Karpas-422 (cell line): ENCODE measurements around the gene PCNX1. TPM values are rescaled to one million over a fixed set of nuclear protein-coding genes. Genes with fewer than 3 reads are reported as not detected.
A peak's percentile ranks its signal among the peaks of the same experiment; 100 is the strongest.

ENCODE experiments used
- DNase-seq: peaks from one replicate; pipeline ENCODE4 v3.0.0-alpha.2; 2015
- H2AFZ ChIP-seq: fragments of 200-600 bp; sonication (generic); 2 replicates; pipeline ENCODE4 v1.6.1; 2014; ENCODE audit warnings: antibody characterized with exemption, low read length, mixed read lengths
- H3K27ac ChIP-seq: fragments of 200-600 bp; sonication (generic); 2 replicates; pipeline ENCODE4 v1.5.1; 2014; ENCODE audit warnings: mild to moderate bottlenecking, low read length, moderate library complexity
- H3K27me3 ChIP-seq: fragments of 200-600 bp; sonication (generic); 2 replicates; pipeline ENCODE4 v1.6.1; 2014; ENCODE audit warnings: low read length, mixed read lengths
- H3K36me3 ChIP-seq: fragments of 200-600 bp; sonication (generic); 2 replicates; pipeline ENCODE4 v1.6.1; 2014; ENCODE audit warnings: low read length, mixed read lengths; ENCODE audit not compliant: insufficient read depth
- H3K4me1 ChIP-seq: fragments of 200-600 bp; sonication (generic); 2 replicates; pipeline ENCODE4 v1.6.1; 2014; ENCODE audit warnings: mild to moderate bottlenecking, low read length, mixed read lengths
- H3K4me2 ChIP-seq: fragments of 200-600 bp; sonication (generic); 2 replicates; pipeline ENCODE4 v1.6.1; 2014; ENCODE audit warnings: low read length, low read depth, mild to moderate bottlenecking; ENCODE audit not compliant: poor library complexity, severe bottlenecking
- H3K4me3 ChIP-seq: fragments of 200-600 bp; sonication (generic); 2 replicates; pipeline ENCODE4 v1.5.1; 2014; ENCODE audit warnings: mild to moderate bottlenecking, antibody characterized with exemption, low read length, mixed read lengths
- H3K79me2 ChIP-seq: fragments of 200-600 bp; sonication (generic); 2 replicates; pipeline ENCODE4 v1.6.1; 2014; ENCODE audit warnings: mild to moderate bottlenecking, low read length, mixed read lengths
- H3K9ac ChIP-seq: fragments of 200-600 bp; sonication (generic); 2 replicates; pipeline ENCODE4 v1.6.0; 2014; ENCODE audit warnings: low read length
- H3K9me2 ChIP-seq: fragments of 200-600 bp; sonication (generic), shearing (Covaris generic); replicated peaks from 2 replicates; pipeline ENCODE4 v1.6.0; 2014; ENCODE audit warnings: mild to moderate bottlenecking, low read length, moderate library complexity; ENCODE audit not compliant: insufficient read depth
- H3K9me3 ChIP-seq: fragments of 300-700, 200-600 bp; sonication (generic); 2 replicates; pipeline ENCODE4 v1.6.1; 2014; ENCODE audit warnings: low read length, mixed read lengths
- H4K20me1 ChIP-seq: fragments of 200-600 bp; sonication (generic); 2 replicates; pipeline ENCODE4 v1.6.1; 2014; ENCODE audit warnings: mild to moderate bottlenecking, antibody characterized with exemption, low read length, low read depth; ENCODE audit not compliant: insufficient read depth
- total RNA-seq: library from RNA; depleted of rRNA; stranded (reverse); fragments of >200 nt; shearing (Covaris generic); gene quantifications from 2 replicates; pipeline ENCODE4 v1.2.3, GENCODE V29; 2014; ENCODE audit warnings: low replicate concordance

PCNX1 gene
- total RNA-seq, 1 experiment from 2014 or later, result 58.7 TPM

GRCh38 chr14:70962935-70963334, 55.7 kb downstream of the PCNX1 start:
- Histone ChIP-seq H3K9me3 (no peaks in the 10 kb centered on the region), H3K9me2 (no peaks in the 10 kb centered on the region), H3K4me3 (no peak overlapping the region), H3K9ac (no peak overlapping the region), H3K79me2 (peaks cover 46% of the 10 kb centered on the region), H3K4me1 (no peaks in the 10 kb centered on the region), H3K27me3 (no peaks in the 10 kb centered on the region), H3K4me2 (no peak overlapping the region), H3K36me3 (no peaks in the 10 kb centered on the region), H2AFZ (no peak overlapping the region), H4K20me1 (no peaks in the 10 kb centered on the region), H3K27ac (no peak overlapping the region)
- no peak for DNase-seq

- Histone ChIP-seq H3K79me2 (peaks cover 43% of the 10 kb centered on the region), H3K27ac (no peak overlapping the region), H3K36me3 (no peaks in the 10 kb centered on the region), H3K4me3 (no peak overlapping the region), H3K4me1 (no peaks in the 10 kb centered on the region), H3K9me3 (no peaks in the 10 kb centered on the region), H4K20me1 (no peaks in the 10 kb centered on the region), H3K9ac (no peak overlapping the region), H3K9me2 (no peaks in the 10 kb centered on the region), H3K27me3 (no peaks in the 10 kb centered on the region), H3K4me2 (no peak overlapping the region), H2AFZ (no peak overlapping the region)
- no peak for DNase-seq
These were observed 57.2 kb downstream of the PCNX1 start for GRCh38 chr14:70964492-70964891.

- Histone ChIP-seq H3K27ac (no peak overlapping the region), H3K9me2 (no peaks in the 10 kb centered on the region), H4K20me1 (no peaks in the 10 kb centered on the region)
These were observed 64.3 kb downstream of the PCNX1 start for GRCh38 chr14:70971560-70971959.

GRCh38 chr14:70972107-70972976, 65.1 kb downstream of the PCNX1 start:
- no peaks in the 10 kb centered on the region for H3K27me3 ChIP-seq
- no peaks in the 10 kb centered on the region for H4K20me1 ChIP-seq
- H3K4me3 ChIP-seq, result no peak overlapping the region
- no peak overlapping the region for H3K4me2 ChIP-seq
- no peak overlapping the region for H2AFZ ChIP-seq
- H3K4me1 ChIP-seq, result peaks cover 4% of the 10 kb centered on the region
- H3K9ac ChIP-seq, result no peak overlapping the region
- peaks cover 12% of the 10 kb centered on the region for H3K79me2 ChIP-seq
- peak; percentile 96 for DNase-seq
- H3K36me3 ChIP-seq, result peaks cover 3% of the 10 kb centered on the region
- no peak overlapping the region for H3K27ac ChIP-seq
- H3K9me2 ChIP-seq, result no peaks in the 10 kb centered on the region
- H3K9me3 ChIP-seq, result no peaks in the 10 kb centered on the region

More at GRCh38 chr14:70971560-70971959, 64.3 kb downstream of the PCNX1 start:
- Histone ChIP-seq H3K4me3 (no peak overlapping the region), H3K27me3 (no peaks in the 10 kb centered on the region), H3K79me2 (peaks cover 16% of the 10 kb centered on the region), H3K9ac (no peak overlapping the region), H3K36me3 (no peaks in the 10 kb centered on the region), H3K9me3 (no peaks in the 10 kb centered on the region), H2AFZ (no peak overlapping the region), H3K4me1 (no peaks in the 10 kb centered on the region), H3K4me2 (no peak overlapping the region)
- no peak for DNase-seq

GRCh38 chr14:70976591-70976990, 69.3 kb downstream of the PCNX1 start:
- H4K20me1 ChIP-seq, result no peaks in the 10 kb centered on the region
- no peak overlapping the region for H3K27ac ChIP-seq
- H2AFZ ChIP-seq, result no peak overlapping the region
- H3K4me3 ChIP-seq, result no peak overlapping the region
- no peaks in the 10 kb centered on the region for H3K27me3 ChIP-seq
- peaks cover 9% of the 10 kb centered on the region for H3K4me1 ChIP-seq
- peaks cover 27% of the 10 kb centered on the region for H3K79me2 ChIP-seq
- DNase-seq, result no peak
- no peaks in the 10 kb centered on the region for H3K9me3 ChIP-seq
- H3K36me3 ChIP-seq, result peaks cover 12% of the 10 kb centered on the region
- no peak overlapping the region for H3K4me2 ChIP-seq
- H3K9me2 ChIP-seq, result no peaks in the 10 kb centered on the region
- H3K9ac ChIP-seq, result no peak overlapping the region

GRCh38 chr14:70981000-70981952, 74.0 kb downstream of the PCNX1 start:
- no peak for DNase-seq
- Histone ChIP-seq H3K4me2 (no peak overlapping the region), H2AFZ (no peak overlapping the region), H4K20me1 (no peaks in the 10 kb centered on the region), H3K27ac (no peak overlapping the region), H3K79me2 (peaks cover 31% of the 10 kb centered on the region), H3K4me3 (no peak overlapping the region), H3K4me1 (peaks cover 9% of the 10 kb centered on the region), H3K9me3 (no peaks in the 10 kb centered on the region), H3K27me3 (no peaks in the 10 kb centered on the region), H3K9me2 (no peaks in the 10 kb centered on the region), H3K9ac (no peak overlapping the region), H3K36me3 (peaks cover 12% of the 10 kb centered on the region)

GRCh38 chr14:70982200-70982599, 74.9 kb downstream of the PCNX1 start:
- Histone ChIP-seq H3K36me3 (peaks cover 10% of the 10 kb centered on the region), H3K79me2 (peaks cover 34% of the 10 kb centered on the region), H2AFZ (no peak overlapping the region), H3K9me3 (no peaks in the 10 kb centered on the region), H3K4me1 (peaks cover 7% of the 10 kb centered on the region), H3K27ac (no peak overlapping the region), H3K27me3 (no peaks in the 10 kb centered on the region), H3K4me2 (no peak overlapping the region), H3K9me2 (no peaks in the 10 kb centered on the region), H4K20me1 (no peaks in the 10 kb centered on the region), H3K4me3 (no peak overlapping the region), H3K9ac (no peak overlapping the region)
- DNase-seq, result no peak

GRCh38 chr14:70987041-70987440, 79.8 kb downstream of the PCNX1 start:
- Histone ChIP-seq H3K27ac (no peak overlapping the region), H3K36me3 (no peaks in the 10 kb centered on the region), H3K4me2 (no peak overlapping the region), H4K20me1 (no peaks in the 10 kb centered on the region), H3K9ac (no peak overlapping the region), H3K9me2 (no peaks in the 10 kb centered on the region), H3K4me1 (no peaks in the 10 kb centered on the region), H3K79me2 (peaks cover 20% of the 10 kb centered on the region), H3K27me3 (no peaks in the 10 kb centered on the region), H2AFZ (no peak overlapping the region), H3K4me3 (no peak overlapping the region), H3K9me3 (no peaks in the 10 kb centered on the region)
- no peak for DNase-seq
